Measurements from ENCODE around the gene SIAH3. TPM values are rescaled to one million over a fixed set of nuclear protein-coding genes. Genes with fewer than 3 reads are reported as not detected.

SIAH3 gene
- total RNA-seq, 6 experiments from 2014 or later, result not detected

GRCh38 chr13:45830121-45830520 is 21.4 kb downstream of the SIAH3 start:
- H3K27ac ChIP-seq, result no peak overlapping the region
- WGBS (ENCODE audit: insufficient coverage, low coverage, low lambda C conversion rate, missing lambda C conversion rate), result 80% methylated on average over 2 of the region's 5 CpGs
- no peak for TF ChIP-seq POLR2A (IDR thresholded peaks at IDR 0.05)
- TF ChIP-seq, protein P1, sequence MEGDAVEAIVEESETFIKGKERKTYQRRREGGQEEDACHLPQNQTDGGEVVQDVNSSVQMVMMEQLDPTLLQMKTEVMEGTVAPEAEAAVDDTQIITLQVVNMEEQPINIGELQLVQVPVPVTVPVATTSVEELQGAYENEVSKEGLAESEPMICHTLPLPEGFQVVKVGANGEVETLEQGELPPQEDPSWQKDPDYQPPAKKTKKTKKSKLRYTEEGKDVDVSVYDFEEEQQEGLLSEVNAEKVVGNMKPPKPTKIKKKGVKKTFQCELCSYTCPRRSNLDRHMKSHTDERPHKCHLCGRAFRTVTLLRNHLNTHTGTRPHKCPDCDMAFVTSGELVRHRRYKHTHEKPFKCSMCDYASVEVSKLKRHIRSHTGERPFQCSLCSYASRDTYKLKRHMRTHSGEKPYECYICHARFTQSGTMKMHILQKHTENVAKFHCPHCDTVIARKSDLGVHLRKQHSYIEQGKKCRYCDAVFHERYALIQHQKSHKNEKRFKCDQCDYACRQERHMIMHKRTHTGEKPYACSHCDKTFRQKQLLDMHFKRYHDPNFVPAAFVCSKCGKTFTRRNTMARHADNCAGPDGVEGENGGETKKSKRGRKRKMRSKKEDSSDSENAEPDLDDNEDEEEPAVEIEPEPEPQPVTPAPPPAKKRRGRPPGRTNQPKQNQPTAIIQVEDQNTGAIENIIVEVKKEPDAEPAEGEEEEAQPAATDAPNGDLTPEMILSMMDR (IDR thresholded peaks at IDR 0.05), result no peak
- no peak for DNase-seq
- peak in 1 of 4 donors; percentile 20 for ATAC-seq
- no peaks in the 10 kb centered on the region for H3K27me3 ChIP-seq
- intact Hi-C loops (cut with DNase I), result no loop called here
- no peaks in the 10 kb centered on the region for H3K36me3 ChIP-seq
- H3K4me1 ChIP-seq, result no peaks in the 10 kb centered on the region
- H3K4me3 ChIP-seq, result no peak overlapping the region
- H3K9me3 ChIP-seq, result no peaks in the 10 kb centered on the region

DNA sequence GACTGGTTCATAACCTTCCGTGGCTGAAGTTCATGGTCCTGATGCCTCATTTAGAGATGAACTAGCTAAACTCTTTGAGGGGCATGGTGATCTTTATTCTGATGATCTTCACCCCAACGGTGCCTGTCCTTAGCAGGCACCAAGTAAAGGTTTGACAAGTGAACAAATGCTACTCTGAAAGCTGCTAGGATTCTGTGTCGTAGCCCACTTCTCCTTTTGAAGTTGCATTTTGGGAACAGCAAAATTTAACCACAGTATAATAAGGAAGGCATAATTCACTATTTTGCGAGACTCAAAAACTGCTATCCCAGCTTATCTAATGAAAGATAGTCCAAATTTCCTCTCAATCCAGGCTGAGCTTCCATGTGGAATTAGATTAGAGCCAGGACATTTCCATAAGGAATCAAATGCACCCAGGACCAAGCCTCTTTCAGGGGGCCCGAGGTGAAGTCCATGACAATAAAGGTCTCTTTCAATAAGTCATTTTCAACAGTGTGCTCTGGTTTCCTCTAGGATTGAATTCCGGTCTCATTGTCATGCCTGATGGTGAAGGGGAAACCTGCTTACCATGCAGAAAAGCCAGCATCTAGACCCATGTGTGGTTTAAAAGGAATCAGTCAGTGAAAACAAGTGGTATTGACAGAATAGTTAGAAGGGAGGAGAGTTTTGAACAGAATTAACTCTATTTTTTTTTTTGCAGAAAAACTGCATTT is 23.1 kb downstream of the SIAH3 start:
- ATAC-seq (no peak), DNase-seq (no peak)
- H3K36me3 ChIP-seq, result no peaks in the 10 kb centered on the region
- no peaks in the 10 kb centered on the region for H3K4me1 ChIP-seq
- no peak overlapping the region for H3K4me3 ChIP-seq
- 46% methylated on average over 6 of the region's 6 CpGs for WGBS (ENCODE audit: insufficient coverage, low coverage, low lambda C conversion rate, missing lambda C conversion rate)
- no peaks in the 10 kb centered on the region for H3K27me3 ChIP-seq
- intact Hi-C loops (cut with DNase I), result no loop called here
- TF ChIP-seq POLR2A (IDR thresholded peaks at IDR 0.05), result no peak
- TF ChIP-seq, protein P1 (IDR thresholded peaks at IDR 0.05), result no peak
- H3K27ac ChIP-seq, result no peak overlapping the region
- H3K9me3 ChIP-seq, result no peaks in the 10 kb centered on the region

DNA sequence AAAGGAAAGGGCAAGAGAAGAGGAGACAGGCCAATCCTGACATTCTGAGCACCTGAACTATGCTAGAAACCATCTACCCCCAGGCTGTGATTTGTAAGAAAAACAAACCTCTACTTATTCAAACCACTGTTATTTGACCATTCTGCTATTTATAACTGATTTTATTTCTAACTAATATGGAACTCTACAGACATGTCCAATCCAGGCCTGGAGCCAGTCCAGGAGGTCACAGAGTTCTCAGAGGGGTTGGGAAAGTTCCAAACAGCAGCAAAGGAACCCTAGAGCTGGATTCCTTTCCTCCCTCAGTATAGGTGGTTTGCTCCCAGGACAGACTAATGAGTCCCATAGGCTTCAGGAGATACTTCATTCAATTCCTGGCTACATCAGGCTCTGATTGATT is 24.2 kb downstream of the SIAH3 start:
- ATAC-seq (no peak), DNase-seq (no peak)
- Histone ChIP-seq H3K27ac (no peak overlapping the region), H3K9me3 (no peaks in the 10 kb centered on the region), H3K36me3 (no peaks in the 10 kb centered on the region), H3K4me1 (no peaks in the 10 kb centered on the region), H3K27me3 (no peaks in the 10 kb centered on the region), H3K4me3 (no peak overlapping the region)
- intact Hi-C loops (cut with DNase I), result no loop called here
- TF ChIP-seq, protein P1 (IDR thresholded peaks at IDR 0.05), result no peak
- TF ChIP-seq POLR2A (IDR thresholded peaks at IDR 0.05), result no peak

GRCh38 chr13:45826731-45827130 is 24.8 kb downstream of the SIAH3 start:
- DNase-seq (no peak), ATAC-seq (no peak)
- H3K4me3 ChIP-seq, result no peak overlapping the region
- H3K9me3 ChIP-seq, result no peaks in the 10 kb centered on the region
- no peaks in the 10 kb centered on the region for H3K36me3 ChIP-seq
- WGBS (ENCODE audit: insufficient coverage, low coverage, low lambda C conversion rate, missing lambda C conversion rate), result 35% methylated on average over 4 of the region's 5 CpGs
- no peak overlapping the region for H3K27ac ChIP-seq
- no peaks in the 10 kb centered on the region for H3K27me3 ChIP-seq
- TF ChIP-seq, protein P1 (IDR thresholded peaks at IDR 0.05), result no peak
- TF ChIP-seq POLR2A (IDR thresholded peaks at IDR 0.05), result no peak
- intact Hi-C loops (cut with DNase I), result no loop called here
- no peaks in the 10 kb centered on the region for H3K4me1 ChIP-seq

DNA sequence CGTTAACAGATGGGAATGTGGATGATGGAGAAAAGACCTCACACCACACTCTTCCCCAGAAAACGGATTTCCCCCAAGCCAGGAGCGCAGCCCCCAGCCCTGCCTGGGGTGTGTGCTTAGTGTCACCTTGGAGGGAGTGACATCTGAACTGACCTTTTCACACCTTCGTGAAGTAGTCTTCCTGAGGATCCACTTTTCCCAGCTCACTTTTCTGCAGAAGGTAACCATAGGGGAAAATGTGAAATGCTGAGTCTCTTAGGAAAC is 26.2 kb downstream of the SIAH3 start:
- Histone ChIP-seq H3K27me3 (no peaks in the 10 kb centered on the region), H3K4me1 (no peaks in the 10 kb centered on the region), H3K9me3 (no peaks in the 10 kb centered on the region), H3K27ac (no peak overlapping the region), H3K36me3 (no peaks in the 10 kb centered on the region), H3K4me3 (no peak overlapping the region)
- DNase-seq (no peak), ATAC-seq (no peak)
- 92% methylated on average over 2 of the region's 4 CpGs for WGBS (ENCODE audit: insufficient coverage, low coverage, low lambda C conversion rate, missing lambda C conversion rate)
- intact Hi-C loops (cut with DNase I), result no loop called here
- TF ChIP-seq, protein P1 (IDR thresholded peaks at IDR 0.05), result no peak

Measured in right lobe of liver (tissue), 6 donors.